Stimulated activated naive CD8-positive, alpha-beta T cell treated with anti-CD3 and anti-CD28 coated beads, Interleukin-15, Interleukin-2, amounts not matched to agents 100 U/mL and 50 U/mL, for 24 hours (primary cell): Measurements from ENCODE around the gene STAG3.
"Not testable (repeated sequence)": the region's sequence is repeated elsewhere in the genome, so short reads cannot be mapped to it uniquely, and the experiment has no call there.

Experiments used
- ATAC-seq: fragments of 150-1000 bp; cut with Tn5 transposase; one replicate; pipeline ENCODE4 v1.10.0; 2021
- DNase-seq: peaks from one replicate; pipeline ENCODE4 v3.0.0; 2021

The STAG3 gene

GRCh38 chr7:100212631-100213286 lies 35.0 kb downstream of the STAG3 start:
- ATAC-seq (no peak), DNase-seq (no peak)

- ATAC-seq (no peak), DNase-seq (no peak)
Measured at GRCh38 chr7:100213672-100214071, 36.0 kb downstream of the STAG3 start.

- not testable (repeated sequence) for ATAC-seq, DNase-seq
Measured at GRCh38 chr7:100214356-100214755, 36.6 kb downstream of the STAG3 start.

- ATAC-seq (no peak), DNase-seq (no peak)
Measured at GRCh38 chr7:100215895-100216294, 38.2 kb downstream of the STAG3 start.

- DNase-seq (peak; percentile 94), ATAC-seq (peak; percentile 1)
Measured at GRCh38 chr7:100217934-100218333, 40.2 kb downstream of the STAG3 start.

GRCh38 chr7:100219271-100219737 lies 41.6 kb downstream of the STAG3 start:
- ATAC-seq (no peak), DNase-seq (peak; percentile 42)

- DNase-seq: peak; percentile 54
- ATAC-seq: not testable (repeated sequence)
Measured at GRCh38 chr7:100219801-100220585, 42.3 kb downstream of the STAG3 start, which contains the start of gene PVRIG. TSS of gene PVRIG (plus strand) at chr7:100219949. CDS start at chr7:100219971, 22 bp downstream.

- DNase-seq: no peak
- ATAC-seq: peak; percentile 11
Measured at GRCh38 chr7:100220586-100221230, 43.0 kb downstream of the STAG3 start.

- ATAC-seq (peak; percentile 64), DNase-seq (peak; percentile 80)
Measured at GRCh38 chr7:100221231-100221718, 43.6 kb downstream of the STAG3 start.

- DNase-seq (peak; percentile 59), ATAC-seq (no peak)
Measured at GRCh38 chr7:100221767-100222444, 44.2 kb downstream of the STAG3 start.

GRCh38 chr7:100222445-100223132 lies 44.9 kb downstream of the STAG3 start:
- no peak for DNase-seq
- no peak for ATAC-seq

GRCh38 chr7:100223376-100223927 lies 45.7 kb downstream of the STAG3 start:
- ATAC-seq: not testable (repeated sequence)
- DNase-seq: peak; percentile 39

- DNase-seq, ATAC-seq: not testable (repeated sequence)
Measured at GRCh38 chr7:100224891-100225290, 47.2 kb downstream of the STAG3 start.

GRCh38 chr7:100234660-100235317 lies 57.1 kb downstream of the STAG3 start:
- ATAC-seq (peak; percentile 38), DNase-seq (peak; percentile 73)

GRCh38 chr7:100239975-100240374 lies 62.3 kb downstream of the STAG3 start:
- DNase-seq: not testable (repeated sequence)
- peak; percentile 25 for ATAC-seq

- DNase-seq: peak; percentile 78
- peak; percentile 93 for ATAC-seq
Measured at GRCh38 chr7:100243385-100243784, 65.7 kb downstream of the STAG3 start.

GRCh38 chr7:100244988-100245605 lies 67.4 kb downstream of the STAG3 start:
- ATAC-seq, DNase-seq: not testable (repeated sequence)

- ATAC-seq, DNase-seq: not testable (repeated sequence)
Measured at GRCh38 chr7:100246121-100246864, 68.6 kb downstream of the STAG3 start.

GRCh38 chr7:100246865-100247137 lies 69.1 kb downstream of the STAG3 start:
- ATAC-seq, DNase-seq: not testable (repeated sequence)
